Naive B cell (primary cell): ENCODE results near the gene SEMA3G. TPM values are rescaled to one million over a fixed set of nuclear protein-coding genes. Genes with fewer than 3 reads are reported as not detected.

Source experiments
- ATAC-seq, 2 donors: fragments of 150-1000 bp; cut with Tn5 transposase; 2 replicates each; pipeline ENCODE4 v1.10.0; 2021; ENCODE audit warnings: low read depth in 2 of 2, mild to moderate bottlenecking in 2 of 2, moderate library complexity in 2 of 2
- DNase-seq: peaks from one replicate; pipeline ENCODE4 v3.0.0; 2022
- H3K27ac Mint-ChIP-seq, 6 donors: one replicate each; pipeline ENCODE4 v1.8.0; 2020 to 2022; ENCODE audit warnings: mild to moderate bottlenecking in 6 of 6, mixed read lengths in 6 of 6, moderate library complexity in 5 of 6, inconsistent platforms in 2 of 6
- H3K27me3 Mint-ChIP-seq, 3 donors: one replicate each; pipeline ENCODE4 v1.8.0; 2021 to 2022; ENCODE audit warnings: mixed read lengths in 3 of 3, mild to moderate bottlenecking in 1 of 3
- H3K36me3 Mint-ChIP-seq, 2 donors: one replicate each; pipeline ENCODE4 v1.8.0; 2020 to 2022; ENCODE audit warnings: mixed read lengths in 2 of 2, inconsistent platforms in 1 of 2, mild to moderate bottlenecking in 1 of 2
- H3K4me1 Mint-ChIP-seq, 3 donors: one replicate each; pipeline ENCODE4 v1.8.0; 2020 to 2022; ENCODE audit warnings: mixed read lengths in 3 of 3, inconsistent platforms in 1 of 3, mild to moderate bottlenecking in 1 of 3, moderate library complexity in 1 of 3
- H3K4me3 Mint-ChIP-seq, 8 donors: one replicate each; pipeline ENCODE4 v1.8.0; 2020 to 2022; ENCODE audit warnings: mild to moderate bottlenecking in 8 of 8, mixed read lengths in 8 of 8, moderate library complexity in 8 of 8, inconsistent platforms in 2 of 8
- H3K9me3 Mint-ChIP-seq, 7 donors: one replicate each; pipeline ENCODE4 v1.8.0; 2020 to 2022; ENCODE audit warnings: mixed read lengths in 7 of 7, mild to moderate bottlenecking in 5 of 7, inconsistent platforms in 2 of 7, moderate library complexity in 1 of 7
- polyA plus RNA-seq, 6 donors: library from polyadenylated mRNA; unstranded; fragments of 300-500 nt; fragmentation: Illumina TruSeq; gene quantifications; one replicate each; pipeline ENCODE4 v1.2.3, GENCODE V29; 2021; ENCODE audit warnings: low read depth in 6 of 6

SEMA3G gene
- polyA plus RNA-seq, 6 donors from 2014 or later: not detected

GRCh38 chr3:52484680-52485461 is 40.0 kb upstream of the SEMA3G start:
- no peak for DNase-seq
- ATAC-seq: no peak
- Mint-ChIP-seq H3K27ac (peak overlapping the region in 2 of 6 donors; percentile 33 to 89), H3K36me3 (peaks cover 0 to 22% of the 10 kb centered on the region in 2 donors), H3K27me3 (no peaks in the 10 kb centered on the region), H3K9me3 (no peaks in the 10 kb centered on the region), H3K4me1 (peaks cover 0 to 3% (median 0%) of the 10 kb centered on the region in 3 donors), H3K4me3 (no peak overlapping the region)

- ATAC-seq: no peak
- H3K27me3 Mint-ChIP-seq: no peaks in the 10 kb centered on the region
- peaks cover 0 to 3% (median 0%) of the 10 kb centered on the region in 3 donors for H3K4me1 Mint-ChIP-seq
- H3K36me3 Mint-ChIP-seq: peaks cover 0 to 22% of the 10 kb centered on the region in 2 donors
- DNase-seq: no peak
- H3K27ac Mint-ChIP-seq: peak overlapping the region in 1 of 6 donors; percentile 47
- H3K9me3 Mint-ChIP-seq: no peaks in the 10 kb centered on the region
- H3K4me3 Mint-ChIP-seq: no peak overlapping the region
Observed at GRCh38 chr3:52483577-52484381, 38.9 kb upstream of the SEMA3G start.

DNA sequence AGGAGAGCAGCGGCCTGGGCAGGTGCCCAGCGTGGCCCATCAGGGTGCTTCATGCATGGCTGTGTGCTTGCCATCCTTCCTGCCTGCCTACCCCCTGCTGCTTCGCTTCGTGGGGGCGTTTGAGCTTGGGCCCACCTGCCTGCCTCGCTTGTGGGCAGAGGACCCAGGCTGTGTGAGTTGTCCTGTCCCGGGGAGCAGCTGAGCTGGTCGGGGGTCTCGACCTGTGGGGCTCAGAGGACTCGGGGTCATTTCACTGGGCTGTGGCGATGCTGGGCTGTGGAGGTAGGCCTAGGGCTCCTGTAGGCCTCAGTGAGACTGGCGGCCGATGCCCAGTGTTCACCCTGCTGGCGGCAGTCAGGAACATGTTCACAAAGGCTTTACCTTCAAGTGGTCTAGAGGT is 38.2 kb upstream of the SEMA3G start:
- Mint-ChIP-seq H3K36me3 (peaks cover 3 to 22% of the 10 kb centered on the region in 2 donors), H3K27ac (peak overlapping the region in 1 of 6 donors; percentile 58), H3K9me3 (no peaks in the 10 kb centered on the region), H3K4me1 (peaks cover 0 to 3% (median 0%) of the 10 kb centered on the region in 3 donors), H3K4me3 (no peak overlapping the region), H3K27me3 (no peaks in the 10 kb centered on the region)
- ATAC-seq: no peak
- no peak for DNase-seq

GRCh38 chr3:52481819-52482521 is 37.1 kb upstream of the SEMA3G start:
- DNase-seq: no peak
- Mint-ChIP-seq H3K4me1 (peaks cover 0 to 3% (median 0%) of the 10 kb centered on the region in 3 donors), H3K27me3 (no peaks in the 10 kb centered on the region), H3K4me3 (peak overlapping the region in 1 of 8 donors; percentile 63), H3K27ac (peak overlapping the region in 2 of 6 donors; percentile 65 to 69), H3K9me3 (no peaks in the 10 kb centered on the region), H3K36me3 (peaks cover 5 to 11% of the 10 kb centered on the region in 2 donors)
- ATAC-seq: no peak

DNA sequence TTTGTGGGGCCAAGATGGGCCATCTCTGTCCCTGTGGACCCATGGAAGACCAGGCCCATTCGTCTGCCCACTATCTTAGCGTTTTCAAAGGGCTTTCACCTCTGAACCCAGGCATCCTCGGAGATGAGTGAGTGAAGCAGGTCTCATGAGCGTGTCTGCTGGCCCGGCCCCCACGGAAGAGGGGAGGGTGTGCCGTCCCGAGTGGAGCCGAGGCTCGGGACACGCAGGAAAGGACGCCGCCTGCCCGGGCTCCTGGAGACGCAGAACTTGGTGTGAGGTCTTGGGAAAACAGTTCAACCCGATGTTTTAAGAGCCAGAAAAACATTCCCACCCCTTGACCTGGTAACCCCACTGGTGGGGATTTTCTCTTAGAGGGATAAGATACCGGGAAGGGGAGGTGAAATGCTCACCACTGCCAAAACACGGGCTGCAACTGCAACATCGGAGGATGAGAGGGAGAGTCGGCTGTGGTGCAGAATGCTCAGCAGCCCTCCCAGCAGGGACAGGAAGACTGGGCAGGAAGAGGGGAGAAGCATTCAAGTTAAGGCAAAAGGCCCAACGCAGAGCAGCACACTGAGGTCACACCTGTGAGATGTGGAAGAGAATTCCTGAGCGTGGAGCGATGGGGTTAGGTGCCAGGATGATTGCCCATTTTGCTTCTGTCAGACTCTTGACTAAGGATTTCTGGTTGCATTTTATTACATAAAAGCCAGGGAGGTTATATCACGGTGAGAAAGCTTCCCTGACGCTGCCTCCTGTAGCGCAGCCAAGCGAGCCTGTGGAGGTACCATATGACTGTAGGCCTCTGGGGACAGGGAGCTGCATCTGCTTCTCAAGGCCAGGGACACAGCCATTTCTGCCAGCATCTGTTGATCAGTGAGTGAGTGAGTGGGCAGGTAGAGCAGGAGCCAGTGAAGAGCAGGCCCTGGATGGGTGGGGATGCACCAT is 36.1 kb upstream of the SEMA3G start:
- DNase-seq: no peak
- Mint-ChIP-seq H3K27ac (peak overlapping the region in 2 of 6 donors; percentile 53 to 68), H3K27me3 (no peaks in the 10 kb centered on the region), H3K9me3 (no peaks in the 10 kb centered on the region), H3K4me1 (peaks cover 0 to 3% (median 0%) of the 10 kb centered on the region in 3 donors), H3K4me3 (no peak overlapping the region), H3K36me3 (peaks cover 5 to 9% of the 10 kb centered on the region in 2 donors)
- ATAC-seq: no peak

- peak overlapping the region in 2 of 6 donors; percentile 18 to 79 for H3K27ac Mint-ChIP-seq
Observed at GRCh38 chr3:52479877-52480575, 35.1 kb upstream of the SEMA3G start.

DNA sequence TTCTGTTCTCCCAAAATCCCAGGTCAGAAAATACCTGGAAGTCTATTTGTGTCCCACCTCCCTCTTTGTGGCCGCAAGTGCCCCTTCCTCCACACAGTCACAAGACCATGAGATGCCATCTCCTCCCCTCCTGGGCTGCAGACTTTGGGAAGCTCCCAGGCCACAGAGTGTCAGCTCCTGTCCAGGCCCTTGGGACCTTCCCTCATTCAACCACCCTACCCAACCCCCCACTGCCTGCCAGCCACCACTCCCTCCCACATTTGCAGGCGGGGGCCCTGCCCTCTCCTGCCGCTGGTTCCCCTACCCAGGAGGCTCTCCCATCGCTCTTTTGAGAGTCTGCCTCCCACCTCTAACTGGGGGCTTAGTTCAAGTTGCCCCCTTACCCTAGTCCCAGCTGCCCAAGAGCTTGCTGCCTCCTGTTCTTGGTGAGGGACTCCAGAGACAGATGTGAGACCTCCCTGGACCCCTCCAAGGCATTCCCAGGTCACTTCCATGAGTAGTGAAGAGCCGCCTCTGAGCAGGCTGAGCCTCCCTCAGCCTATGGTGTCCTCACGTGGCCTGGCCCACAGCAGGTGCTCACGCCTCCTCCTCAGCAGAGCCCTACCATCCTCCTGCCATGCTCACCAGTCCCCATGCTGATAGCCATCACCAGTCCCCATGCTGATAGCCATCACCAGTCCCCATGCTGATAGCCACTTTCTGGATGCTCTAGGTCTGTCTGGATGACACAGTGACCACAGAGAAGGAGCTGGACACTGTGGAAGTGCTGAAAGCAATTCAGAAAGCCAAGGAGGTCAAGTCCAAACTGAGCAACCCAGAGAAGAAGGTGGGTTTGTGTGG is 34.4 kb upstream of the SEMA3G start:
- peaks cover 5 to 9% of the 10 kb centered on the region in 2 donors for H3K36me3 Mint-ChIP-seq
- DNase-seq: no peak
- H3K9me3 Mint-ChIP-seq: no peaks in the 10 kb centered on the region
- H3K27ac Mint-ChIP-seq: peak overlapping the region in 2 of 6 donors; percentile 39 to 79
- no peak for ATAC-seq
- peaks cover 0 to 3% (median 0%) of the 10 kb centered on the region in 3 donors for H3K4me1 Mint-ChIP-seq
- no peak overlapping the region for H3K4me3 Mint-ChIP-seq
- H3K27me3 Mint-ChIP-seq: no peaks in the 10 kb centered on the region

More at GRCh38 chr3:52479877-52480575, 35.1 kb upstream of the SEMA3G start:
- H3K27me3 Mint-ChIP-seq: no peaks in the 10 kb centered on the region
- peaks cover 5 to 9% of the 10 kb centered on the region in 2 donors for H3K36me3 Mint-ChIP-seq
- ATAC-seq (no peak), DNase-seq (no peak)
- peaks cover 0 to 3% (median 0%) of the 10 kb centered on the region in 3 donors for H3K4me1 Mint-ChIP-seq
- H3K4me3 Mint-ChIP-seq: no peak overlapping the region
- no peaks in the 10 kb centered on the region for H3K9me3 Mint-ChIP-seq

DNA sequence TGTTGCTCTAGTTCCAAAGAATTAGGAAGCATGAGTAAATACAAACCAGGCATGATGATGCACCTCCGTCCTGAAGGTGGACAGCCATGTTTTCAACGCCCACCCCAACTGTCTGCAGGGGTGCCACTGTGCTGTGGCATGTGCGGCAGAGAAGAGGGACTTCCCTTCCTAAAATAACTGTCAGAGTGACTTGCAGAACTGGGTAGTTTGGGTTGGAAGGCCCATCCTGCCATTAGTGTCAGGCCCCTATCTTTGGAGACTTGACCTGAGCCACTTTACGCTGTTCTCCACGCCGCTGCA is 32.8 kb upstream of the SEMA3G start:
- Mint-ChIP-seq H3K27ac (peak overlapping the region in 1 of 6 donors; percentile 14), H3K9me3 (no peaks in the 10 kb centered on the region), H3K36me3 (peaks cover 5 to 9% of the 10 kb centered on the region in 2 donors), H3K4me1 (peaks cover 0 to 3% (median 0%) of the 10 kb centered on the region in 3 donors), H3K4me3 (no peak overlapping the region), H3K27me3 (no peaks in the 10 kb centered on the region)
- DNase-seq (no peak), ATAC-seq (no peak)

GRCh38 chr3:52477076-52477795 is 32.3 kb upstream of the SEMA3G start:
- Mint-ChIP-seq H3K36me3 (peaks cover 5 to 9% of the 10 kb centered on the region in 2 donors), H3K4me1 (peaks cover 0 to 3% (median 0%) of the 10 kb centered on the region in 3 donors), H3K27ac (peak overlapping the region in 1 of 6 donors; percentile 39), H3K9me3 (no peaks in the 10 kb centered on the region), H3K4me3 (no peak overlapping the region), H3K27me3 (no peaks in the 10 kb centered on the region)
- no peak for DNase-seq
- ATAC-seq: no peak

DNA sequence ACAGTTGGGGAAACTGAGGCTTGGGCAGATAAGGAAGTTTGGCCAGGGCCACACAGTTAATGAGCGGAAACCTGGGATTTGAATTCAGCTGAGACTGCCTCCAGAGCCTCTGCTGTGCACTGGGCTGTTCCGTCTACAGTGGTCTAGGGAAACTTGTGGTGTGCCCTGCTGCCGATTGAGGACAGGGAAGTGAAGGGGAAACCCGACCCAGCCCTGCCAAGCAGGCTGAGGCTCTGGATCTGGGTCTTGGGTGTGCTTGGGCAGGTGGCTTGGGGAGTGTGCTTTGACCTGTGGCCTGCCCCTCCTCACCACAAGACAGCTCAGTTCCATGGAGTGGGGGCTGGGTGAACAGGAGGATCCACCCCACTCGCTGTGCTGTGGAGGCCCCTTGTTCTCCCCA is 28.1 kb upstream of the SEMA3G start:
- no peak overlapping the region for H3K27ac Mint-ChIP-seq
- no peak for ATAC-seq
- H3K4me1 Mint-ChIP-seq: peaks cover 4 to 6% (median 4%) of the 10 kb centered on the region in 3 donors
- peaks cover 0 to 1% of the 10 kb centered on the region in 2 donors for H3K36me3 Mint-ChIP-seq
- H3K27me3 Mint-ChIP-seq: no peaks in the 10 kb centered on the region
- no peak for DNase-seq
- H3K9me3 Mint-ChIP-seq: no peaks in the 10 kb centered on the region
- H3K4me3 Mint-ChIP-seq: no peak overlapping the region
